22Rv1 (cell line): ENCODE results near the gene CD48.

Source experiments
- CTCF ChIP-seq: fragments of 450-650 bp; IDR thresholded peaks from 2 replicates; pipeline ENCODE4 v1.5.1; 2017; ENCODE audit warnings: mild to moderate bottlenecking
- ZFX ChIP-seq: fragments of 450-650 bp; IDR thresholded peaks from 2 replicates; pipeline ENCODE4 v1.6.1; 2017; ENCODE audit warnings: antibody characterized with exemption, borderline replicate concordance

- TF ChIP-seq CTCF, result no peak
- no peak for TF ChIP-seq ZFX
These were observed 37.3 kb upstream of the CD48 start for GRCh38 chr1:160748878-160749269.
